HG03457 (cell line): ENCODE data around the gene SLC1A7.

Experiments
- ATAC-seq: cut with Tn5 transposase; IDR thresholded peaks from one replicate; pipeline ENCODE4 v1.9.1; 2021; ENCODE audit warnings: moderate number of reproducible peaks; ENCODE audit not compliant: unreplicated experiment

Gene SLC1A7

DNA sequence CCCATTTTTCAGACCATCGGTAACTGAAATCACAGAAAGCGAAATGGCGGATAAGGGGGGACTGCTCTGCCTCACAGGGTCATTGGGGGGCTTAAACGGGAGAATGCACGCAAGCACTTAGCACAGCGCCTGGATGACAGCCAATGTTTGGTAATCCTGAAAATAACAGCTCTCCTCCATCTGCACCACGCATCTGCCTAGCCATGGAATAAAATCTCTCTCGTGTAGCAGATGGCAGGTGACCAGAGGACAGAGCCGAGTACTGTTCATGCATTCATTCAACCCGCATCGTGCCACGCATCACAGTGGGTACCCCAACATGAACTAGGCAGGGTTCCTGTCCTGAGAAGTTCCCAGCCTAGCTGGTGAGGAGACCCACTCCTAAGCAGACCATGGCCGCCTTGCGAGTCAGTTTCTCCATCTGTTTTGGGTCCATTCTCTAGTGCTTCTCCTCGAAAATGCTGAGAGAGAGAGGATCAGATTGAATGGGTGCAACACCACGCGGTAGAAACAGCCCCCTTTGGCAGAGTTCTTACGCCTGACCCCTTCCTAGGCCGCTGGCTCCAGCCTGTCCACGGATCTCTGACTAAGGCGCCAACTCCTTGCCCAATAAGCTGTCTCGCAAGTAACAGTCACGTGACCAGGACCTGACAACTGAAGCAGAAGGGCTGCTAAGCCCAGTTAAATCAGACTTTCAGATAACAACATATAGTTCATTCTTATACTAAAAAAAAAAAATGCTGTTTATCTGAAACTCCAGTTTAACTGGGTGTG, 7.3 kb downstream of the SLC1A7 start:
- no peak for ATAC-seq

DNA sequence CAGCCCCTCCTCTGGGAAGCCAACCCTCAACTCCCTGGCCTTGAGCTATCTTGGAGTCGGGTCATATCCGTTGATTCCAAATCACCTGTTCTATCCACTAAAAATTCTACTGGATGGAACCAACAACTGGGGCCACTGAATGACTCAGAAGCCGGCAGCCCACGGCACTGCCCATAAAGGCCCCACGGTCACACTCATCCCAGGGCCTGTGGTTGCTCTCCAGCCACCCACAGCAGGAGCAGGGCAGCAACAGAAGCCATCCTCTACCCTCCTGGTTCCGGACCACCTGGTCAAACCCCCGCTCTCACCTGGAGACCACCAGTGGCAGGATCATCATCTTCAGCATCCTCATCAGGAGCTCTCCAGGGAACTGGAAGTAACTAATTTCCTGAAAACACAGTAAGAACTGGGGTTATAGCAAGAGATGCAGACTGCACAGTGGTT, 8.4 kb downstream of the SLC1A7 start:
- no peak for ATAC-seq

DNA sequence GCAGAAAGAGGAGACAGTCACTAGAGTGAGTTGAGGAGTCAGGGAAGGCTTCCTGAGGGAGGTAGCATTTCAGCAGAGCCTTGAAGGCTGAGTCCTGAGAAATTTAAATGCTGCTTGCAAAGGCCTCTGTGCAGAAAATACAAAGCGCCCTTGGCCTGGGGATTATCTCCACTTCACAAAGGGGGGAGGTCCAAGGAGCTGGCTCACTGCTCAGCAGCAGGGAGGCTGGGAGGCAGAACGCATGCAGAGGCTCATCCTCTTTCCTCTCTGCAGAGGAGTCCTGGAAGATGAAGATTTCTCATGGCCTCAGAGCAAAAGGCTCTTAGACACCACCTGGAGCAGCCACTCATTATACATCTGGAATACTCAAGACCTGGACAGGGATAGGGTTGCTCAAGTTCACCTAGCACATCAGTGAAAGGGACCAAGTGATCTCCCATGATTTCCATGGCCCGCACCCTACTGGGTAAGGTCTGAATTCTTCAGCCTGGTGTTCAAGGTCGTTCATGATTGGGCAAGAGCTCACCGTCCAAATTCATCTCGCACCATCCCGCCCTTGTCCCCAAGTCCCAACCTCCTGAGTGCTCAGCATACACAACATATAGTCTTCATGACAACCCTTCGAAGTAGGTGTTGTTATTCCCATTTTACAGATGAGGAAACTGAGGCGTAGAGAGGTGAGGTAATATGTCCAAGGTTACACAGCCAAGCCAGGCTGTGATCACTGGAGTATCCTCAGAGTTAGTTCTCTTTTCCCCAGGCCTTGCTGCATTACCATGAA, 9.0 kb downstream of the SLC1A7 start:
- no peak for ATAC-seq

DNA sequence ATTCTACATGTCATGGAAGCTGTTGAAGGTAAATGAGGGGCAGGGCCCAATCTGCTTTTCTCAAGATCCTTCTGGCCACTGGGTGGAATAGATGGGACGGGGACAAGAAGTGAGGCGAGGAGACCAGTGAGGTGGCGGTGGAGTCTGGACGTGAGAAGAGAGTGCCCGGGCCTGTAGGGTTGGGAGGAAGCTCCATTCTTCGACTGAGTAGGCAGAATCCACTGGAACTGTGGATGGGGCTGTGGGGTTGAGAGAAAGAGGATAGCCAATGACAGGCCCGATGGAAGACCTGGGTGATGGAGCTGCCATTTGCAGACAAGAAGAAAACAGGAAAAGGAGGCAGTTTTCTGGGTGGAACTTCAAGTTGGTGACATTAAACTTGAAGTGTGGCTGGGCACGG, 10.3 kb downstream of the SLC1A7 start:
- ATAC-seq, result no peak

DNA sequence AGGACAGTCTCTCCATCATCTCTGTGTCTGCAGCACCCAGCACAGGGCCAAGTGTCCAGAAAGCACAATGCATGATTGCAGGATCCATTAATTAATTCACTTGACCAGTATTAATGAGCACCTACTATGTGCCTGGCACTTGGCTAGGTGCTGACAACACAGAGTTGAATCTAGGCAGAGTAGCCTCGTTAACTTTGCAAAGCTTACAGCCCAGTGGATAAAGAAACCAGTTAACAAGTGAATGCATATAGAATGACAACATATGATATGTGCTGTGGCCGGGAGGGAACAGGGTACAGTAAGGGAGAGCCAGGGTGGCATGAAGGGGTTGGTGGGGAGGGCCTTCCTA, 10.9 kb downstream of the SLC1A7 start:
- ATAC-seq, result no peak

DNA sequence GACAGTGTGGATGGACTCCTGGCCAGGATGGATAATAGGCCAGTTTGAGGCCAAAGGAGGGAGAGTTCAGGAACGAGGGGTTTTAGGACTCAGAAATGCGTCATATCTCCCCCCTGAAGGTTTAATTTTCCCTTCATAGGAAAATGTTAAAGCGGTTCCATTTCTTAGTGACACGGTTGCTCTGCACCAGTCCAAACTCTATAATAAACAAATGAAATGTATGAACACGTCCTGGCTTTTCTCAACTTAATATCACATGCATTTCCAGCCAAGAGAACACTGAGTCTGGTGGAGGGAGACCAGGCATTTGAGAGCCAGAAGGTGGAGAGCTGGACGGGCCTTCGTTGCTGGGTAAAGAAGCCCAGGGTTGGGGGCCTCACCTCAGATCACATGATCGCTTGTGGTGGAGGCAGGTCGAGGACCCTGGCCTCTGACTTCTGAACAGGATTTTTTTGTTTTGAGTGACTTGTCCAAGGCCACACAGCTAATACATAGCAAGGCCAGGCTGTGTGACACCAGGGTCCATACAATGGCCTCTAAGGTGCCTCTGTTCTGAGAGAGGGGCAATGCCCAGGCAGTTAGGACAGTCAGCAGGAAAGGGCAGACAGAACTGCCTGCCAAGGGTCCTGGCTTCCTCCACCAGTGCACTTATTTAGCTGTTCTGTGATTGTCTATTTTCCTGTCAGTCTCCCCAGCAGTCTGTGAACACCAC, 11.4 kb downstream of the SLC1A7 start:
- no peak for ATAC-seq

DNA sequence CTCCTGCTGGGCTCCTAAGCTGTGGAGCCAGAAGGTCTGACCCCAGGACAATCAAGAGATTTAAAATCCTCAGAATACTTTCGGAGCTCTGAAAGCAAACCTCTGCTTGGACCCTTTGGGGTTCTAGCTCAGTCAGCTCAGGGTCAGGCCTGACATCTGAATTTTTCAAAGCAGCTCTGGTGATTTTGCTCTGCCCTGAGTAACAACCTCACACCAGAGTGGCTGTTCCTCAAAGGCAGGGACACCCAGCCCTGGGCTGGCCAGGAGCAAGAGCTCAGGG, 11.9 kb downstream of the SLC1A7 start:
- ATAC-seq, result no peak

DNA sequence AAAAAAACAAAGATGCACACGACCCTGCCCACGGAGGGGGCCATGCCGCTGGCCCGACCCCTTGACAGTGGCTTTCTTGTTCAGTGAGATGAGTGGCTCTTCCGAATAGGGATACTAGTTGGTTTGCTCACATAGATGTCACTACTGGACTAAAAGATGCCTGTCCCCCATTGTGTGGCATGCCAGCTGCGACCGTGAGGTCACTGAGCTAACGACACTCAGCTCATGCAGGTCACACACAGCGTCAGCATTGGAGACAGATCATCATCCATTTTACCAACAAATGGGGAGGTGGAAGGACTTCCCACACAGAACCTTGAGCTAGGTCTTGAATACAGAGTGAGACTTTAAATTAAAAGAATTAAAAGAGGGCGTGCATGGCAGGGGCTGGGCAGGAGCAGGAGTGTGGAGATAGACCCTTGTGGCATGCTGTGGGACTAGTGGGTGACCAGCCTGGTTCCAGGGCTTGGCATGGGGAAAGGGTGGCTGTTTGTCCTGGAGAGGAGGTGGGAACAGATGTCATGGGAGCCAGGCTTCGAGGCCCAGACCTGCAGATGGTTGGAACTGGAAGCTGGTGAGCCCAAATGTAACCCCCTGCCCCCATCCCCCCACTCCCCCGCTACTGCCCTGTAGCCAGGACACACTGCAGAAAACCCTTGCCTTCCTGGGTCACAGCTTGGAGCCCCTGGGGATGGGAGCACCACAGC, 12.4 kb downstream of the SLC1A7 start:
- no peak for ATAC-seq

DNA sequence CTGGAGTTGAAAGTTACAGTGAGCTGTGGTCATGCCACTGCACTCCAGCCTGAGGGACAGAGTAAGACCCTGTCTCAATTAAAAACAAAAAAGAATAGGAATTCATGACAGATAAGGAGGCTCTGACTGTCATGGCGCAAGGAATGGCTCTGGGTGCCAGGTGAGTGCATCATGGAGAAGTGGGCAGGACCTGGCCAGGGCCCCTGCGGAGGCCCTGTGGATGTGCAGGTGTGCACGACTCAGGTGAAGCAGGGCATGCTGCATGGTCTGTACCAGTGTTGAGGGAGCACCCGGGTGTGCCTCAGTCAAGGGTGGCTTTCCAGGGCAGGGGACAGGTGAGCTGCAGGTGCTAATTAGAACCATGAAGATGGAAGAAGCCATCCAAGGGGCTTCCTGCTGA, 14.0 kb downstream of the SLC1A7 start:
- no peak for ATAC-seq

DNA sequence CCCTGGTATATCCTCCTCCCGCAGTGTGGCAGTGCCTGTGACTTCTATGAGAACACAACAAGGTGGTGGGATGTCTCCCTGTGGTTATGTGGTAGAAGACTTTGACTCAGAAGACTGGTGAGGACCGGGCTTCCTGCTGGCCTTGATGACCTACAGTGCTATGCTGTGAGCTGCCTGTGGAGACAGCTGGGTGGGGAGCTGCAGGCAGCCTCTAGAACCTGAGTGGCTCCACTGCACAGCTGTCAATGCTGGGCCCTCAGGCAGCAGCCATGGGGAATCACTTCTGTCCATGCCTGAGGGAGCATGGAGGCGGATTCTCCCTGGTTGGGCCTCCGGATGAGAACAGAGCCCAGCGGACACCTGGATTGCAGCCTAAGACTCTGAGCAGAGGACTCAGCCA, 14.9 kb downstream of the SLC1A7 start:
- ATAC-seq, result no peak

DNA sequence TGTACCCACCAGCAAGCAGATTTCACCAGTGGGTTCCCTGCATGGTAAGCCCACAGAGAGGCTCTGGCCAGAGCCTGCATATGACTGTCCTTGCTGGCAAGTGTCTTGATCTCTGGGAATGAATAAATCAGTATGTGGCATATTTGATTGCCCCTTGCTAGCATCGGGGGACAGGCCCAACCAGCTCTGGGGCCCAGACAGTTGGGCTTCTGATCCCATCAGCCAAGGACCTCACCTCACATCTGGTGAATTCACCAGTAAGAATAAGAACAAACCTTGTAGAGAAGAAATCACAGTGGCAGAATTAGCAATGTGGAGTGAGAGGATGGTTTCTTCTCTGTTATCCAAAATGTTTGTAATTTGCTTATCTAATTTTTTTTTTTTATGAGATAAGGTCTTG, 15.9 kb downstream of the SLC1A7 start:
- ATAC-seq, result no peak

DNA sequence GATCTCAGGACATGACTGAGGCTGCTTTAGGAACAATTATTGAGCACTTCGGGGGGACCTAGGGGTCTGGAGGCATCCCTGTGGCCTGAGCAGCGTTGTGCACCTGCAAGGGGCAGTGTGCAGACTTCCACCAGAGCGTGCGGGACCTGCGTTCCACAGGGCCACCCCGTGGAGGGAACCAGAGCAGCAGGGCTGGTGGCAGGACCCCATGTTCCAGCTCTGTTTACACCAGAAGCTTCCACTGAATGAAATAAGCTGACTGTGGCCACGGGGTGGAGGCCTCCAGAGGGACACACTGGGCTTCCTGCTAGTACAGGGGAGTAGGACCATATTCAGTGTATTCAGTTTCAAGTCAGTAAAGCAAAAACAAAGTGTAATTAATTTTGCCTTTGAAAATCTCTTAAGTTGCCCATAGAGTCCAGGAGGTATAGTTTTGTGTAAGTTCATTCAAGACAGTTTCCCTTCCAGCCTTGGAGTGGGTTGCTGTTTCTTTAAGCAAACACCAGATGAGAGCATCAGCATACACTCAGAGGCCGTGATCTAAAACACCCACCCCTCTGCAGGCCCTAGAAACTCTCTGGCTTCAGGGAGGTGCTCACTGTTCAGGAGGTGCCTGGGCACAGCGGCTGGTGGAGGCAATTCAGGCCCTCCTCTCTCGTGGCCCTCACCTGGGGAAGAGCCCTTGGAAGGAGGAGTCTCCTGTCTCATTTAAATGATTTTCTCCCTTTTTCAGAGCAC, 16.6 kb downstream of the SLC1A7 start:
- ATAC-seq, result no peak

DNA sequence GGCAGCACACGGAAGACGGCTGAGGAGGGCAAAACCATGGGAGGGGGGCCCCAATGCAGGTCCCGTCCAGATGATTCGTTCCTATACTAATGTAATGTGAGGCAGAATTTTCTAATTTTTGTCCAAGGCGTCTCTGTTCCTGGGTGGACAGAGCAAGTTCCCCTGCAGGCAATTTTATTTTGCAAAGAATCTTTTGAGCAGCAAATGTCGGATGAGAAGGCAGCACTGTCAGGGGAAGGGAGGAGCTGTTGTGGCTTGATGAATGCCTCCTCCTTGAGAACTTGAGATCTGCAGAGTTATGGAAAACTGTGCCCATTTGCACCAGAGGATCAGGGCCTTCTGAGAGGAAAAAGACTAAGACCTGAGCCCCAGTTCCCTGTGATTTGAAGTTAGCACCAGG, 17.3 kb downstream of the SLC1A7 start:
- no peak for ATAC-seq

DNA sequence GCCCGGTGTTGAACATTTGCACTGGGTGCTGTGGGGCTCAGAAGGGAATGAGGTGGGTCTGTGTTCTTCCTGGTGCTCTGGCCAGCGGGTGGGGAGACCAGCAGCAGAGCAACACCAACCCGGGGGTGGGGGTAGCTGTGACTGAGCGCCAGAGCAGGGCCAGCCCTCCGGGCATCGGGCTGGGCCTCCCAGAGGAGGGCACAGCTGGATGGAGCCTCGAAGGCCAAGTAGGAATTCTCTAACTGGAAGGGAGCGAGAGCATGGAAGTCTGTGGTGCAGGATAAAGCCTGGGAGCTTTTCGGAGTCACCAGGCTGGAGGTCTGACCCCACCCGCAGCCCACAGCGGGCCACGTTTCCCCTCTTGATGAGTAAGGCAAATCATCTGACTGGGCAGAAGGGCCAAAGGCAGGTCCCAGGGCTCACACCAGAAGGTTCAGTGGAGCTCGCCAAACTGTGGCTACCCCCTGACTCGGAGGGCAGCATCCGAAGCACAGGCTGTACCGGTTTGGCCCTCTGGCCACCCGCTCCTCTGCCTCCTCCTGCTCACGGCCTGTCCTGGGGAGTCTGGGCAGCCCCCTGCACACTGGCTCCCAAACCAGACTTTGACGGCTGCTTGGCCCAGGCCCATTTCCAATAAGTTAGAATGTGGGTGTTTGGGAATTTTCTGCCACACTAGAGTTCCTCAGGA, 18.8 kb downstream of the SLC1A7 start:
- no peak for ATAC-seq

DNA sequence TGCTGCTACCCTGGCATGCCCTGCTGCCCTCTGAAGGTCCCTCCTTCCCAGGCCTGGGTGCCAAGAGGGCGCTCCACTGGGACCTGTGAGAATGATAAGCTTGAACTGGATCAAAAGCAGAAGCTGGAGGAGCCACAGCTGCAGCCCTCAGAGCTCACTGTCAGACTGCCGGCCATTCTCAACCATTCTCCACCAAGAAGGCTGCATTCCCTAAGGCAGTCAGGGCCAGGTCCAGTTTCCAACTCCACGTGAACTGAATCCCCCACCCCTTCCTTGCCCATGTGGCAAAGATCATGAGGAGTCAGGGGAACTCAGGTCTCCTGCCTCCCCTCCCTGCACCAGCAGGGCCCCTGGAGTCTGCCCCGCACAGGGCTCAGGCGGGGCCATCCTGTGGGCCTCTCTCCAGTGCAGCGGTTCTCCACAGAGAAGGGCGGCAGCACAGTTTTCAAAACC, 19.5 kb downstream of the SLC1A7 start:
- ATAC-seq, result no peak

DNA sequence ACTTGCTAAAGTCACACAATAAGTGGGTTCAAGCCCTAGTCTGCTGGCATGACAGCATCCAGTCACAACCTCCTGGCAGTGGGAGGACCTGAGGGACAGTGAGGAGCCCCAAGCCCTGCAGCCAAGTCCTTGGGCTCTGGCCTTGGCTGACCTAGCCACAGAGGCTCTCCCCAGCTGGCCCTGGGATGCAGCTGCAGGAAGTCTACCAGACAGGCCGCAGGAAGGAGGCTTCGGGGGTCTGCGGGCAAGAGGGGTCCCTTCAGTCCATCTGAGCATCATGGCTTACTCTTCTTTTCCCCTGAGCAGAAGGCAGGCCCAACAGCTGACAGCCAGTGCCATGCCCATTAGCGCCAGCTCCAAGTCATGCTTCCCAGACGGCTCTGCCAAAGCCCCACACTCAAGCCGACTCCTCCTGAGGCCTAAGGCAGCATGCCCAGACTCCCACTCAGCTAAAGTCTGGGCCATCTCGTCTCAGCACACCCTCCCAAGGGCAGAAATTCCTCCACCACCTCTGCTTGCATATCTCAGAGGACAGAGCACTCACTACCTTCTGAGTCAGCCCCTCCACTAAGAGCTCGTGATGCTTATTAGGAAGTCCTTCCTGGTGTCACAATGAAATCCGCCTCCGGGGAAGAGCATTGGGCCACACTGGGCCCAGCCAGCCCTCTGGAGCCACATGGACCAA, 20.1 kb downstream of the SLC1A7 start:
- no peak for ATAC-seq

DNA sequence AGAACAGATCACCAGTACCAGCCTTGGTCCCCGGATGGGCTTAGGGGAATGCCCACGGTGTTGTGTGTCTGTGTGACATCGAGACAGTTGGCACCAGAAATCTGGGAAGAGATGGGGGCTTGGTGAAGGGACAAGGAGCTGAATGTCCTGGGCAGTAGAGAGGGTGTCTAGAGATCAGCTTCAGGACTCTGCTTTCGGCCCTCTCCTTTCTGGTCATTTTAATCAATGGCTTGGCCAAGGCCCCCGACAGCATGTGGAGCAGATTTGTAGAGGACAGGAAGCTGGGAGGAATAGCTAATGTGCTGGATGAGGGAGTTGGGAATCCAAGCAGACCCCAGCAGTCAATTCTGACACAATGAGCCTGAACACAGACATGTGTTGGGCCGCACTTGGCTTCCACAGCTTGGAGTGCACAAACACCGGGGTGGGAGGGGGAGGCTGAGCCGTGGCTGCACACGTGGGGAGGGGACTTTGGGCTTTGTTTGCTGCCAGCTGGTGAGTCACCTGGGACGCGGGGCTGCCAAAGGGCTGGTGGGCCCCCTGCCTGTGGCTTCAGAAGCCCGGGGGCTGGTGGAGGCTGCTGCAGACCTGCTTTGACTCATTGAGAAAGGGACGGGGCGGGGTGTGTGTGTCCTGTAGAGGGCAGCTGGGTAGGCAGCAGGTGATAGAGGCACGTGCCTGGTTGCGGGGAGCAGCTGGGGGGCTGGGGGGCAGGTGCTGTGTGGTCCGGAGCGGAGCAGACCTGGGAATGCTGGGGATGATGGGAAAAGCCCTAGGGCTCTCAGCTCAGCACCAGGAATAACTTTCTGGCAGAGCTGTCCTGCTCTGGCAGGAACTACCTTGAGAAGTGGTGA, 20.9 kb downstream of the SLC1A7 start:
- ATAC-seq, result no peak

DNA sequence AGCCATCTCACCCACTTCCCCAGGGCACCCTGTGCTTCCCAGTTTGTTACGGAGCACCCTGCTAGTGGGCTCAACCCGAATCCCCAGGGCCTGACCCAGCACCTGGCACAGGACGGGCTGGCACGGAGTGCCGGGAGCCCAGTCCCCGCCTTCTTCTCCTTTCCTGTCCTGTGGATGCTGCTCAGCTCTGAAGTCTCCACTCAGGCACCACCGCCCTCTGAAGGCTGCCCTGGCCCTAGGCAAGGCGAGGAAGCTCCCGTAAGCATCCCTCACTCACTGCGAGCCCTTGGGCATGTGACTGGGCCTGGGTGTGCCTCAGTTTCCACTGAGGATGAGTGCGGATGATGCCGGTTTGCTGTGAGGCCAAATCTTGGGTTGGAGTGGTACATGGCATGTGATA, 21.8 kb downstream of the SLC1A7 start:
- no peak for ATAC-seq

DNA sequence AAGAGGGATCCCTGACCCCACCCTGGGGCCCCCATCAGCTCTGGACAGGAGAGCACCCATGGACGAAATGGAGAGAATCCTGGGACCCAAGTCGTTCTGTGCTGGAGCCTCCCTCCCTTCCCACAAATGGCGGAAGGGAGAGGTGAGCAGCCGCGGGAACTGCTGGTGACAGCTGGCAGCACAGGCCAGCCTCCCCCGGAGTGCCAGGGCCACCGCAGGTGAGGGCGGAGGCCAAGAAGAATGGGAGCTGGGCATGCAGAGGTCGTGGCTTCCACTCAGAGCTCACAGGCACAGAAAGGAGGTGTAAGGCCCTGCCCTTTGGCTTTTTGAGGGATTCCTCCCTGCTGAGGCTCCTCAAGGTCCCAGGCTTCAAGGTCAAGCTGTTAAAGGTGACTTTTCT, 24.6 kb downstream of the SLC1A7 start:
- ATAC-seq, result no peak
